GM23338 (cell line): ENCODE data around the gene GSTA2.

Experiments
- CTCF ChIP-seq, 2 experiments: fragments of 200-600 bp in 1 of 2; sonication (generic) in 1 of 2; conservative IDR thresholded peaks; 2 replicates each; pipeline versions ENCODE4 v1.5.1 to v1.6.1; 2016 to 2017; ENCODE audit warnings: antibody characterized with exemption in 2 of 2, low read depth in 2 of 2, mild to moderate bottlenecking in 2 of 2, moderate library complexity in 1 of 2
- EZH2 ChIP-seq: fragments of 200-600 bp; sonication (generic); IDR thresholded peaks from one replicate; pipeline ENCODE4 v1.8.0; 2017; ENCODE audit warnings: antibody characterized with exemption, mild to moderate bottlenecking, low read depth; ENCODE audit not compliant: unreplicated experiment
- EZH2phosphoT487 ChIP-seq: fragments of 200-600 bp; sonication (generic); IDR thresholded peaks from one replicate; pipeline ENCODE4 v1.8.1; 2018; ENCODE audit warnings: antibody characterized with exemption; ENCODE audit not compliant: unreplicated experiment
- JUNB ChIP-seq: IDR thresholded peaks from one replicate; pipeline ENCODE4 v1.6.1; 2016; ENCODE audit warnings: antibody characterized with exemption; ENCODE audit not compliant: unreplicated experiment

- no peak for TF ChIP-seq EZH2
- TF ChIP-seq CTCF (conservative IDR thresholded peaks at IDR 0.05; ENCODE audit: low read depth in 2 of 2): no peak
- TF ChIP-seq JUNB: no peak
- no peak for TF ChIP-seq EZH2phosphoT487
Measured at GRCh38 chr6:52733172-52733571, 30.1 kb downstream of the GSTA2 start.
